Esophagus (tissue), 2 donors: Measurements from ENCODE around the gene TRAPPC10. TPM values are rescaled to one million over a fixed set of nuclear protein-coding genes. Genes with fewer than 3 reads are reported as not detected.
"Not testable (repeated sequence)": the region's sequence is repeated elsewhere in the genome, so short reads cannot be mapped to it uniquely, and the experiment has no call there.

Experiments
- H3K27ac ChIP-seq, 2 donors: one replicate each; pipeline ENCODE4 v1.5.1; 2013; ENCODE audit warnings: low read depth in 2 of 2, mild to moderate bottlenecking in 2 of 2, inconsistent platforms in 1 of 2, low read length in 1 of 2, moderate library complexity in 1 of 2
- H3K27me3 ChIP-seq, 2 donors: one replicate each; pipeline ENCODE4 v1.6.1; 2013; ENCODE audit warnings: low read length in 2 of 2, control low read depth in 1 of 2, mild to moderate bottlenecking in 1 of 2; ENCODE audit not compliant: insufficient read depth in 2 of 2, control insufficient read depth in 1 of 2
- H3K36me3 ChIP-seq, 2 donors: one replicate each; pipeline ENCODE4 v1.6.1; 2013; ENCODE audit warnings: low read length in 1 of 2; ENCODE audit not compliant: control insufficient read depth in 2 of 2, insufficient read depth in 2 of 2
- H3K4me1 ChIP-seq, 2 donors: one replicate each; pipeline ENCODE4 v1.6.1; 2013; ENCODE audit warnings: low read length in 1 of 2; ENCODE audit not compliant: control insufficient read depth in 2 of 2, insufficient read depth in 2 of 2
- H3K4me3 ChIP-seq, 2 donors: one replicate each; pipeline ENCODE4 v1.5.1; 2013; ENCODE audit warnings: low read length in 2 of 2, mild to moderate bottlenecking in 2 of 2, low read depth in 1 of 2, moderate library complexity in 1 of 2
- H3K9me3 ChIP-seq, 2 donors: one replicate each; pipeline ENCODE4 v1.6.1; 2013; ENCODE audit warnings: mild to moderate bottlenecking in 2 of 2, low read depth in 1 of 2, low read length in 1 of 2, moderate library complexity in 1 of 2; ENCODE audit not compliant: control insufficient read depth in 2 of 2, insufficient read depth in 1 of 2
- WGBS, 2 donors: extraction: QIAGEN DNeasy Blood & Tissue Kit; methylation state at CpG; one replicate each; pipeline ENCODE4 v1.1.7; 2013; 5-methylcytosine and 5-hydroxymethylcytosine counted together
- polyA plus RNA-seq, 2 donors: library from polyadenylated mRNA; stranded (reverse); fragments of 200-250 nt; gene quantifications; one replicate each; pipeline ENCODE4 v1.2.3, GENCODE V29; 2013
- donor health status: healthy with polysubstance abuse.
- donor health status: Bipolar disorder and iron deficiency.

Gene TRAPPC10
- polyA plus RNA-seq, 2 donors = 6.8 to 7.7 TPM

DNA sequence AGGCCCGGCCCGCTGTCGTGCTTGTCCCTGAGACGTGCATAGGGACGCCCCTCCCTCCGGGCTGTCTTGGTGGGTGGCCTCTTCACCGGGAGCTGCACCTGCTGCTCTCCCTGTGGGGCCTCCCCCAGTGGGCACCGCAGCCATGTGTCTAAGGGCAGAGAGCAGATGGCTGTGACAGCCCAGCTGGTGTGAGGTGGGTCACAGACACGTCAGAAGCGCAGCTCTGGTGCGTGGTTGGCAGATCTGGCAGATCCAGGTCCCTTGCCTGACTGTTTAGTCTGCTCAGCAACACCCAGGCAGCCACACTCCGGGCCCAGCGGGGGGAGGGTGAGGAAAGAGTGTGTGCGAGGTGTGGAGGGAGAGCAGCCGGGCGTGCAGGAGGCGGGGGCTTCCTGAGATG lies 131.3 kb downstream of the TRAPPC10 start:
- H3K36me3 ChIP-seq, H3K27me3 ChIP-seq, H3K4me1 ChIP-seq, H3K9me3 ChIP-seq, H3K27ac ChIP-seq, H3K4me3 ChIP-seq: not testable (repeated sequence)
- WGBS, 2 donors = no CpG with 5 or more reads among the region's 17 CpGs

DNA sequence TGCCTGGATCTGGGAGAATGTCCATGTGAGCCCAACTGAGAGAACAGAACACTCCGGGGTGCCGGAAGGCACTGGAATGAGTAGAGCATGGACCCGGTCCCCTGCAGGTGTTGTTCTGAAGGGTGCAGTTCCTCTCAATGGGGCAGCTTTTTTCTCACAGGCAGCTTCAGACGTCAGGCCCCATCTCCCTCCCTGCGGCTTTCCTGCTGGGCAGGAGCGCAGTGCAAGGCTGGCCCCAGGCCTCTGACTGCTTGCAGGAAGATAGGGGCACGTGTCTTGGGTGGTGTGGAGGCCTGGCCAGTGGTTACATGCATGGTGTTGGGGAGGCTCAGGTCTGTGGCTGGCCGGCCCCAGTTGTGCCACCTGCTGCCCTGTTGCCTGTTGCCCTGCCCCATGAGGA lies 131.9 kb downstream of the TRAPPC10 start:
- H3K36me3 ChIP-seq, H3K27me3 ChIP-seq, H3K27ac ChIP-seq, H3K9me3 ChIP-seq, H3K4me1 ChIP-seq, H3K4me3 ChIP-seq: not testable (repeated sequence)
- WGBS, 2 donors = no CpG with 5 or more reads among the region's 8 CpGs

DNA sequence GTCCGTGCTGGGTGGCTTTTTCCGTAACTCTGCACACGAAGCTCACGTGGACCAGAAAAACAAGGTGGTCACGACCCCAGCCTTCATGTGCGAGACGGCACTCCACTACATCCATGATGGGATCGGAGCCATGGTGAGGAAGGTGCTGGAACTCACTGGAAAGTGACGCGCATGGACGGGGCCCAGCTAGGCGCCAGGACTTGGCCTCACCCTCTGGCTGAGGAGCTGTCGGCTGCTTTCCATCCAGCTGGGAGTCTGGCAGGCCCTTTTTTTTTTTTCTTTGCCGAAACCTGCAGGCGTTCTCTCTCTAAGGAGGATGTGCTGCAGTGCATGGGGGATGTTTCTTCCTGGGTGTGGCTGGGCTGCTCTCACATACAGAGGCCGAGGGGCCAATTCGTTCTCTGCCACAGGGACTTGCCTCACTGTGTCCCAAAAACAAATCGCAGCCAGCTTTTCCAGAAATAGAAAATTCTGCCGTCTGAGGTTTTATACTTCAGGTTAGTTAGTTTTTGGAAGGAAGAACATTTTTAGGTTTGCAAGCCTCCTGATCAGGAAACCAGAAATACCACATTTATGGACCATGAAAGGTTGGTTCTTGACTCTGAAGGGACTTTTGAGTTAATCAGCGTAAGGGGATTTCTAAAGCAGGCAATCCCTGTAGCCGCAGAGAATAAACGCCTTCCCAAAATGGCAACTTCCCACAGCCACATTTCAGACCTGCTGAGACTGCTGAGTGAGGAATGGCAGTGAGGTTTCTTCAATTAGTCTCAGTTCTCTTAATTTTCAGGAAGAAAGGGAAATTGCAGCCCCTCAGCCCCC lies 132.9 kb downstream of the TRAPPC10 start:
- H3K27ac ChIP-seq, H3K27me3 ChIP-seq, H3K36me3 ChIP-seq, H3K4me3 ChIP-seq, H3K9me3 ChIP-seq, H3K4me1 ChIP-seq: not testable (repeated sequence)
- WGBS, 2 donors = no CpG with 5 or more reads among the region's 22 CpGs

DNA sequence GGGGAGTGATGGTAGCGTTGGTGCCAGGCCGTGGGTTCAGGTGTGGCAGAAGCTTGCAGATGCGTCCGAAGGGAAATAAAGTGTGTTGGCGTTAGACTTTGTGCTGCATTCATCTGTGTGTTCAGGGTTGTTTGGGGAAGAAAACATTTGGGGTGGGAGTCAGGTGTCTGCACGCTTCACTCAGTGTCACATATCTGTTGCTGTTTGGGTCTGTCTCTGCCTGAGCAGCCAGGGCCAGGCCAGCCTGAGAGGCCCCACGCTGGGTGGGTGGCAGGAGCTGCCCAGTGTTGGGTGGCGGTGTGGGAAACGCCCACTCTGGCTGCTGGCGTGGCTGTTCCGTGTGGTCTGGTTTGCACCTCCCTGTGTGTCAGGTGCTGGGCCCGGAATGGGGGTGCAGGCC lies 133.5 kb downstream of the TRAPPC10 start:
- H3K9me3 ChIP-seq, H3K4me3 ChIP-seq, H3K27ac ChIP-seq, H3K27me3 ChIP-seq, H3K36me3 ChIP-seq, H3K4me1 ChIP-seq: not testable (repeated sequence)
- WGBS, 2 donors = no CpG with 5 or more reads among the region's 12 CpGs

DNA sequence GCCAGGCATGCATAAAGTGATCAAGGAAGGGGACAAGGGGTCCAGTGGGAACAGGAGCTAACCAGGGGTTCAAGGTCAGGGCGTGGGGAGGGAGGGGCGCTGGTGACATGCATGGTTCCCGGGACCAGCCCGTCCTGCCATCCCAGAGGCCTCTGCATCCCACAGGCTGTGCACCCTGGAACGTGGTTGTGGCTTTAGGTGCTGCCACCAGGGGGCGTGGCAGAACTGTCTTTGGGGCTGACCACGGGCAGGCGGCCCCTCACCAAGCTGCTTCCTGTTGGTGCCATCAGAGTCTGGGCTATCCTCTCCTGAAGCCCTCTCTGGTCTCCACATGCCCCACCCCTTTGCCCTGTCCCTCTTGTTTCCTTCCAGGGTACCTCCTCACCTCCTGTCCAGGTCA lies 135.0 kb downstream of the TRAPPC10 start:
- not testable (repeated sequence) for H3K36me3 ChIP-seq, H3K4me3 ChIP-seq, H3K27ac ChIP-seq, H3K27me3 ChIP-seq, H3K9me3 ChIP-seq, H3K4me1 ChIP-seq
- WGBS, 2 donors = no CpG with 5 or more reads among the region's 8 CpGs

DNA sequence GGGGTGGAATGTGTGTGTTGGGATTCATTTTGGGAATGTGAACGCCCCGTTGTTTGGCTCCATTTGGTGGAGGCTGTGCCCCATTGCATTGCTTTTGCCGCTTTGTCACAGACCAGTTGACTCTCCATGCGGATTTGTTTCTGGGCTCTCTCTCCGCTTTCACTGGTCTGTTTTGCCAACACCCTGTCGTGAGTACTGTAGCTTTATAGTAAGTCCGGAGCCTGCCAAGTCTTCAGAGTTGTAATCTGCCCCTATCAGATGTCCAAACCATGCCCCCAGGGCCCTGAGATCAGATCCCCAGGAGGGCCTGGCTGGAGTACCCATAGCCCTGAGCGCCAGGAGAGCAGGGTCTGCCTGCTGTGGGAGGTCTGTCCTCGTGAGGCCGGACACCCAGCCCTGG lies 138.1 kb downstream of the TRAPPC10 start:
- H3K4me3 ChIP-seq, H3K4me1 ChIP-seq, H3K27me3 ChIP-seq, H3K36me3 ChIP-seq, H3K9me3 ChIP-seq, H3K27ac ChIP-seq: not testable (repeated sequence)
- no CpG with 5 or more reads among the region's 10 CpGs for WGBS, 2 donors

- not testable (repeated sequence) for H3K36me3 ChIP-seq, H3K4me1 ChIP-seq, H3K4me3 ChIP-seq, H3K9me3 ChIP-seq, H3K27me3 ChIP-seq
- peak overlapping the region in 1 of 2 donors; percentile 22 for H3K27ac ChIP-seq
- no CpG with 5 or more reads among the region's 21 CpGs for WGBS, 2 donors
These were observed 141.2 kb downstream of the TRAPPC10 start for GRCh38 chr21:44153214-44153888.

GRCh38 chr21:44153889-44154228 lies 141.8 kb downstream of the TRAPPC10 start:
- not testable (repeated sequence) for H3K4me1 ChIP-seq, H3K36me3 ChIP-seq, H3K4me3 ChIP-seq, H3K27me3 ChIP-seq, H3K9me3 ChIP-seq
- 30 to 73% methylated on average over 2 to 8 of the region's 17 CpGs for WGBS, 2 donors
- peak overlapping the region in 1 of 2 donors; percentile 22 for H3K27ac ChIP-seq

DNA sequence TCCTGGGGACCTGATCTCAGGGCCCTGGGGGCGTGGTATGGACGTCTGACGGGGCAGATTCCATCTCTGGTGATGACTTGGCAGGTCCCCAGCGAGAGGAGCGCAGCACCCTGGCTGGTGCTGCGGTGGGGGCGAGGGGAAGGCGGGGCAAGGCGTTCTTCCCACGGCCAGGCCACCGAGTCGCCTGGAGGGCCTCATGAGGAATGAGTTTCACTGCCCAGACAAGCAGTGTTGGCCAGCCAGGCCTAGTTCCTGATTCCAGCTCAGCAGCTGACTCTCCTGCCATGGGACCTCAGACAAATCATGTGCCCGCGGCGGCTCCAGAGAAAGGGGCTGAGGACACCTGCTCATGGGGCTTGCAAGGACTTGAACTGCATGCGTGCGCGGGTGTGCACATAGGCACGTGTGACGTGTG lies 142.7 kb downstream of the TRAPPC10 start:
- H3K9me3 ChIP-seq, H3K4me1 ChIP-seq, H3K36me3 ChIP-seq, H3K27me3 ChIP-seq, H3K27ac ChIP-seq, H3K4me3 ChIP-seq: not testable (repeated sequence)
- WGBS, 2 donors = no CpG with 5 or more reads among the region's 20 CpGs
